Fibroblast of lung (primary cell): Measurements from ENCODE around the gene CCNA2. TPM values are rescaled to one million over a fixed set of nuclear protein-coding genes. Genes with fewer than 3 reads are reported as not detected.

Experiments used
- DNase-seq, 2 donors: peaks; one replicate each; pipeline versions ENCODE4 v3.0.0 to v3.0.0-alpha.2; 2010; ENCODE audit warnings: low read depth in 2 of 2
- H2AFZ ChIP-seq: 2 replicates; pipeline ENCODE4 v1.5.1; 2012; ENCODE audit warnings: low read length, control low read depth, inconsistent platforms
- H3K27ac ChIP-seq: 2 replicates; pipeline ENCODE4 v1.5.1; 2011; ENCODE audit warnings: low read length, control low read depth; ENCODE audit not compliant: insufficient read depth
- H3K27me3 ChIP-seq: 2 replicates; pipeline ENCODE4 v1.5.1; 2011; ENCODE audit warnings: mild to moderate bottlenecking, low read length; ENCODE audit not compliant: control insufficient read depth, insufficient read depth
- H3K36me3 ChIP-seq: 2 replicates; pipeline ENCODE4 v1.5.1; 2011; ENCODE audit warnings: low read length; ENCODE audit not compliant: control insufficient read depth, insufficient read depth
- H3K4me1 ChIP-seq: 2 replicates; pipeline ENCODE4 v1.5.1; 2011; ENCODE audit warnings: low read length; ENCODE audit not compliant: control insufficient read depth, insufficient read depth; ENCODE audit errors: extremely low read depth
- H3K4me2 ChIP-seq: 2 replicates; pipeline ENCODE4 v1.5.1; 2011; ENCODE audit warnings: low read length, control low read depth; ENCODE audit not compliant: insufficient read depth; ENCODE audit errors: extremely low read depth
- H3K4me3 ChIP-seq, 4 experiments: fragments of 200-600 bp in 1 of 4; sonication (generic) in 1 of 4; replicated peaks in 1 of 4; 2 replicates each; pipeline ENCODE4 v1.5.1; 2011 to 2016; ENCODE audit warnings: low read length in 4 of 4, low read depth in 3 of 4, mild to moderate bottlenecking in 3 of 4, control low read depth in 2 of 4, inconsistent platforms in 1 of 4, mixed read lengths in 1 of 4; ENCODE audit not compliant: insufficient read depth in 1 of 4; ENCODE audit errors: control extremely low read depth in 1 of 4
- H3K79me2 ChIP-seq: 2 replicates; pipeline ENCODE4 v1.5.1; 2012; ENCODE audit warnings: mild to moderate bottlenecking, low read length, inconsistent platforms; ENCODE audit not compliant: control insufficient read depth, insufficient read depth
- H3K9ac ChIP-seq: 2 replicates; pipeline ENCODE4 v1.5.1; 2011; ENCODE audit warnings: mild to moderate bottlenecking, low read length, control low read depth; ENCODE audit not compliant: insufficient read depth
- H3K9me3 ChIP-seq: 2 replicates; pipeline ENCODE4 v1.5.1; 2012; ENCODE audit warnings: low read depth, low read length; ENCODE audit not compliant: control insufficient read depth, insufficient read depth
- H4K20me1 ChIP-seq: 2 replicates; pipeline ENCODE4 v1.5.1; 2011; ENCODE audit warnings: low read length; ENCODE audit not compliant: control insufficient read depth, insufficient read depth; ENCODE audit errors: extremely low read depth
- CTCF ChIP-seq, 2 donors: IDR thresholded peaks in 1 of 2; conservative IDR thresholded peaks in 1 of 2; 1 replicate in 1 of 2; 2 replicates in 1 of 2; pipeline ENCODE4 v1.5.1; 2011 to 2012; ENCODE audit warnings: low read length in 2 of 2, control low read depth in 1 of 2, inconsistent platforms in 1 of 2, low read depth in 1 of 2, mild to moderate bottlenecking in 1 of 2
- EZH2 ChIP-seq: IDR thresholded peaks from 2 replicates; pipeline ENCODE4 v1.5.1; 2012; ENCODE audit warnings: low read length, control low read depth, mild to moderate bottlenecking; ENCODE audit errors: missing control alignments
- polyA plus RNA-seq, 2 donors: library from polyadenylated mRNA; depleted of rRNA in 1 of 2; stranded (reverse) in 1 of 2; unstranded in 1 of 2; fragments of >200 nt; gene quantifications; 2 replicates each; pipeline ENCODE4 v1.2.1, GENCODE V29; 2011 to 2012; ENCODE audit warnings: missing spikeins in 1 of 2
- total RNA-seq: library from RNA; depleted of rRNA; stranded (reverse); fragments of >200 nt; gene quantifications from 2 replicates; pipeline ENCODE4 v1.2.1, GENCODE V29; 2014

CCNA2 gene
- total and polyA plus RNA-seq, 2 donors (not counting 1 experiment from before 2014, with no cell fraction given): 12.6 to 14.9 TPM

DNA sequence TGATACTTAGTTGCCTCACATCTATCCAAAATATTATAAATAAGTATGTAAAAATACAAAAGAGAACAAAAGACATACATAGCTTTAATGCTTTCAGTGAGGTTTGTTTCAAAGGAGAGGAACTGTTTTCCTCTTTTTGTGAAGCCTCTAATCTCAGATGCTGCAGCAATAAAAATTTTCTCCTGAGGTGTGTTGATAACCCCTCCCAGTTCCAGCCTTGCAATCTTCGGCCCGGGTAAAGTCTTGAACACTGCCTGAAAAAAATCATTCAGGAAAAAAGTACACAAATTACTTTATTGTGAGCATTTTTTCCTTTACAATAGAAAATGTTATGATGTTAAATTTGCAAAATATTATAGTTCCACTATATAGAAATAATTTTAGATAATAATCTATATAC, 37.7 kb upstream of the CCNA2 start:
- Histone ChIP-seq H3K4me1 (no peaks in the 10 kb centered on the region), H4K20me1 (no peaks in the 10 kb centered on the region), H3K36me3 (peaks cover 5% of the 10 kb centered on the region), H3K9ac (no peak overlapping the region), H2AFZ (no peak overlapping the region), H3K9me3 (no peaks in the 10 kb centered on the region), H3K27ac (no peak overlapping the region), H3K27me3 (no peaks in the 10 kb centered on the region), H3K79me2 (no peaks in the 10 kb centered on the region), H3K4me2 (no peak overlapping the region), H3K4me3 (no peak overlapping the region)
- TF ChIP-seq CTCF (conservative IDR thresholded peaks at IDR 0.05 in 1 of 2, IDR thresholded peaks at IDR 0.05 in 1 of 2; ENCODE audit: low read depth in 1 of 2, low read length in 2 of 2): no peak
- TF ChIP-seq EZH2: no peak
- no peak for DNase-seq

DNA sequence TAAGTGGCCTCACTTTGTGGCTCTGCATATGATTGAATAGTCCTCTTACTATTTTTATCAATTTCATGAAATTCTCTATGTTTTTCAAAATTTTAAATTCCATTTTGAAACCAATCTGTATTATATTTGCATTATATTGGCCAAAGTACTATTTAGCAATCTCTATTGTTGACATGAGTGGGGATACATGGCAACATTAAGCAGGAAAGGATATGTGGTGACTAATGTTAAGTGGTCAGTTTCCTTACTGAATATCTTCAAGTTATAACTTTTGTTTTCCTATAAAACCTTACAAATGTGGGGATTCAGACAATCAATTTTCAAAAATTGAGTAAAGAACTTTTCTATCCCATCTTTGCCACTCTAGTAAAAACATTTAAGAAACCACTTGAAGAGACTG, 36.4 kb upstream of the CCNA2 start:
- H2AFZ ChIP-seq: no peak overlapping the region
- no peaks in the 10 kb centered on the region for H3K4me1 ChIP-seq
- H3K36me3 ChIP-seq: peaks cover 3% of the 10 kb centered on the region
- H3K27ac ChIP-seq: no peak overlapping the region
- H3K79me2 ChIP-seq: no peaks in the 10 kb centered on the region
- H3K9ac ChIP-seq: no peak overlapping the region
- no peak overlapping the region for H3K4me3 ChIP-seq
- no peak for DNase-seq
- H4K20me1 ChIP-seq: no peaks in the 10 kb centered on the region
- no peak for TF ChIP-seq EZH2
- TF ChIP-seq CTCF (conservative IDR thresholded peaks at IDR 0.05 in 1 of 2, IDR thresholded peaks at IDR 0.05 in 1 of 2; ENCODE audit: low read depth in 1 of 2, low read length in 2 of 2): no peak
- H3K9me3 ChIP-seq: no peaks in the 10 kb centered on the region
- H3K27me3 ChIP-seq: no peaks in the 10 kb centered on the region
- H3K4me2 ChIP-seq: no peak overlapping the region

DNA sequence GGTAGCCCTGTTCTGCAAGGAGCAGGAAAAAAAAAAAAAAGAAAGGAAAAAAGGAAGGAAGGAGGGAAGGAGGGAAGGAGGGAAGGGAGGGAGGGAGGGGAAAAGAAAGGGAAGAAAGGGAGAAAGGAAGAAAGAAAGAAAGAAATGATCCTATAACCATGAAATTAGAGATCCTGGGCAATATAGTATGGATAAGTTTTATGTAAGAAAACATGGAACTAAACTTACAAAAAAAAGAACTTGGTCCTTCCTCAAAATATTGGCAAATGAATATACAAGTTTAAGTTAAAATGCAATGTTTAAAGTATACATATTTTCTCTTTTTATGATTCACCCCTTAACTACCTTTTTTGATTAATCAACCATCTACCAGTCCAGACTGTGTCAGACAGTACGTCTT, 27.7 kb upstream of the CCNA2 start:
- peaks cover 6% of the 10 kb centered on the region for H3K36me3 ChIP-seq
- TF ChIP-seq EZH2 (no peak), CTCF (conservative IDR thresholded peaks at IDR 0.05 in 1 of 2, IDR thresholded peaks at IDR 0.05 in 1 of 2; ENCODE audit: low read depth in 1 of 2, low read length in 2 of 2) (no peak)
- no peak for DNase-seq
- H3K9me3 ChIP-seq: no peaks in the 10 kb centered on the region
- no peaks in the 10 kb centered on the region for H4K20me1 ChIP-seq
- no peak overlapping the region for H3K9ac ChIP-seq
- H3K27ac ChIP-seq: no peak overlapping the region
- H3K79me2 ChIP-seq: no peaks in the 10 kb centered on the region
- no peak overlapping the region for H3K4me3 ChIP-seq
- H3K4me1 ChIP-seq: no peaks in the 10 kb centered on the region
- no peaks in the 10 kb centered on the region for H3K27me3 ChIP-seq
- no peak overlapping the region for H2AFZ ChIP-seq
- no peak overlapping the region for H3K4me2 ChIP-seq
